Activated CD4-positive, alpha-beta T cell treated with anti-CD3 and anti-CD28 coated beads, Interleukin-2, amount 50 U/mL, for 24 hours (primary cell): ENCODE data around the gene PAEP.
"Not testable (repeated sequence)": the region's sequence is repeated elsewhere in the genome, so short reads cannot be mapped to it uniquely, and the experiment has no call there.

Experiments
- DNase-seq, 2 donors: peaks; one replicate each; pipeline ENCODE4 v3.0.0-alpha.2; 2020; ENCODE audit warnings: low read depth in 1 of 2, low spot score in 1 of 2

Gene PAEP

GRCh38 chr9:135561391-135562234, at the start of gene PAEP:
Gene PAEP, plus strand, starts transcription at chr9:135561756.
- DNase-seq: no peak

- no peak for DNase-seq
Measured at GRCh38 chr9:135512241-135512603, 49.3 kb upstream of the PAEP start.

- no peak for DNase-seq
Measured at GRCh38 chr9:135512904-135513303, 48.7 kb upstream of the PAEP start.

GRCh38 chr9:135513351-135513846, 48.2 kb upstream of the PAEP start:
- DNase-seq: no peak

GRCh38 chr9:135513906-135514305, 47.6 kb upstream of the PAEP start:
- DNase-seq: not testable (repeated sequence)

GRCh38 chr9:135514342-135515082, 47.0 kb upstream of the PAEP start:
- DNase-seq: no peak

GRCh38 chr9:135515083-135515951, 46.2 kb upstream of the PAEP start:
- DNase-seq: no peak

GRCh38 chr9:135516132-135516860, 45.3 kb upstream of the PAEP start:
- DNase-seq: no peak

- no peak for DNase-seq
Measured at GRCh38 chr9:135517407-135517822, 44.1 kb upstream of the PAEP start.

GRCh38 chr9:135519179-135519971, 42.2 kb upstream of the PAEP start:
- DNase-seq: no peak

- no peak for DNase-seq
Measured at GRCh38 chr9:135520916-135521607, 40.5 kb upstream of the PAEP start, which contains the start of gene LCN1. Gene LCN1, plus strand, starts transcription at chr9:135521440. Its CDS starts 58 bp downstream, at chr9:135521498.

- DNase-seq: no peak
Measured at GRCh38 chr9:135521608-135522095, 39.9 kb upstream of the PAEP start.

- no peak for DNase-seq
Measured at GRCh38 chr9:135522137-135522877, 39.2 kb upstream of the PAEP start.

GRCh38 chr9:135522931-135523330, 38.6 kb upstream of the PAEP start:
- no peak for DNase-seq

- DNase-seq: no peak
Measured at GRCh38 chr9:135523521-135524129, 37.9 kb upstream of the PAEP start.

GRCh38 chr9:135524130-135524861, 37.3 kb upstream of the PAEP start:
- DNase-seq: no peak
